ENCODE measurements around the gene CCDC142.

CCDC142 gene

DNA sequence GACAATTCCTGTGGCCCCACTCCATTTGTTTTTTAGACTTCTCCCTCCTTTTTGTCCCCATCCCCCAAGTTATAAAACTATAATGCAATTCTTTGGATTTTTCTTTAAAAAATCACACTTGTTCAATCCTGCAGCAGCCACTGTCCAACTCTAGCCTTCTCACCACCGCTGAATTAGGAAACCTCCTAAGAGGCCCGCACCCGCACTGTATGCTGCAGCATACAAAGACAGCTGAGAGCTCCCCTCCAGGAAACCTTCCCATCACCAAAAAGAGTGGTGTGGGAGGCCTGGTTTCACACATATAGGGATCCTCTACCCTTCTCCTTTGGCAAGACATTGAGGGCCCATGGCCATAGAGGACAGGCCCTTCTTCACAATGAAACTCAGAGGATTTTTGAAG, 21.8 kb upstream of the CCDC142 start:
- FAIRE-seq, result no peak
- no peak for DNase-seq (ENCODE audit: insufficient read length, low spot score)
- TF ChIP-seq, protein P1, sequence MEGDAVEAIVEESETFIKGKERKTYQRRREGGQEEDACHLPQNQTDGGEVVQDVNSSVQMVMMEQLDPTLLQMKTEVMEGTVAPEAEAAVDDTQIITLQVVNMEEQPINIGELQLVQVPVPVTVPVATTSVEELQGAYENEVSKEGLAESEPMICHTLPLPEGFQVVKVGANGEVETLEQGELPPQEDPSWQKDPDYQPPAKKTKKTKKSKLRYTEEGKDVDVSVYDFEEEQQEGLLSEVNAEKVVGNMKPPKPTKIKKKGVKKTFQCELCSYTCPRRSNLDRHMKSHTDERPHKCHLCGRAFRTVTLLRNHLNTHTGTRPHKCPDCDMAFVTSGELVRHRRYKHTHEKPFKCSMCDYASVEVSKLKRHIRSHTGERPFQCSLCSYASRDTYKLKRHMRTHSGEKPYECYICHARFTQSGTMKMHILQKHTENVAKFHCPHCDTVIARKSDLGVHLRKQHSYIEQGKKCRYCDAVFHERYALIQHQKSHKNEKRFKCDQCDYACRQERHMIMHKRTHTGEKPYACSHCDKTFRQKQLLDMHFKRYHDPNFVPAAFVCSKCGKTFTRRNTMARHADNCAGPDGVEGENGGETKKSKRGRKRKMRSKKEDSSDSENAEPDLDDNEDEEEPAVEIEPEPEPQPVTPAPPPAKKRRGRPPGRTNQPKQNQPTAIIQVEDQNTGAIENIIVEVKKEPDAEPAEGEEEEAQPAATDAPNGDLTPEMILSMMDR (IDR thresholded peaks at IDR 0.05; ENCODE audit: insufficient read depth, missing control alignments), result no peak

DNA sequence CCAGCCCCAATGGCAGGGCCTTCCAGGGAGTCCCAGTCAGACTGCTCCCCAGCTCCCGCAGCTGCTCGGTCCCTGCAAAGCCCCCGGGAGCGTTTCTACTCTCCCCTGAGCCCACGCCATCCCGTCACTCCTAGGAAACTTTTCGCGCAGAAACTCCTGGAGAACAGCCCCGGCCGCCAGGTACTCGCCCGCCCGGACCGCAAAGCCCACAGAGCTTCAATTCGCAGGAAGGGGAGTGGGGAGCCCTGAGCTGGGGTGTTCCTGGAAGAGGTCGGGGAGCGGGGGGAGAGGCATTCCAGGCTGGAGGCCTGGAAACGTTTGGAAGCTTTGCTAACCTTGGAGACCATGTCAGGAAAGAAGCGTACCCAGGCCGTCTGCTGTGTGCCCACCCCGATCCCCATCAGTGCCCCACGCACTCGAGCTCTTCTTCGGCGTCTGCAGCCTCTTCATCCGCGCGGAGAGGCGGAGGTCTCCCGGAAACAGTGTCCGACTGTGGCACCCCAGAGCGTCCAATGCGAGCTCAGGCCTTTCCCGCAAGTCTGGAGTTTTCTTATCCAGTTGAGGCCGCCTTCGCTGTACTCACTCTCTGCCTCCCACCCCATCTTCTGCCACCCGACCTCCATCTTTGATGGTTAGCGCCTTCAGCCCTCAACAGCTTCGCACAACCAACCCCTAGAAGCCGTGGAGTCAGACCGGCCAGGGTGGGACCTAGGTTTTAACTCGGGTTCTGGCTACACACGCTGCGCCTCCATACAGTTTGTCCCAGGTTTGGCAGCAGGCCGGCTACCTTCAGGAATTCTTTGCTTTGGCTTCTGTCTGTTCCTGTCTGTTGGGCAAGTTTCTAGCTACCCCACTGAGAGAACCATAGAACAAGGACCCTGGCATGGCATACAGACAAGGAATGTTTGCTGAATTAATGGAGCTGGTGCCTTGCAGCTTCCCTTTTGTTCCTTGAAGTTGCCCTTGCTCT, 21.0 kb upstream of the CCDC142 start:
- TF ChIP-seq, protein P1 (IDR thresholded peaks at IDR 0.05; ENCODE audit: insufficient read depth, missing control alignments), result no peak
- no peak for DNase-seq (ENCODE audit: insufficient read length, low spot score)
- no peak for FAIRE-seq

DNA sequence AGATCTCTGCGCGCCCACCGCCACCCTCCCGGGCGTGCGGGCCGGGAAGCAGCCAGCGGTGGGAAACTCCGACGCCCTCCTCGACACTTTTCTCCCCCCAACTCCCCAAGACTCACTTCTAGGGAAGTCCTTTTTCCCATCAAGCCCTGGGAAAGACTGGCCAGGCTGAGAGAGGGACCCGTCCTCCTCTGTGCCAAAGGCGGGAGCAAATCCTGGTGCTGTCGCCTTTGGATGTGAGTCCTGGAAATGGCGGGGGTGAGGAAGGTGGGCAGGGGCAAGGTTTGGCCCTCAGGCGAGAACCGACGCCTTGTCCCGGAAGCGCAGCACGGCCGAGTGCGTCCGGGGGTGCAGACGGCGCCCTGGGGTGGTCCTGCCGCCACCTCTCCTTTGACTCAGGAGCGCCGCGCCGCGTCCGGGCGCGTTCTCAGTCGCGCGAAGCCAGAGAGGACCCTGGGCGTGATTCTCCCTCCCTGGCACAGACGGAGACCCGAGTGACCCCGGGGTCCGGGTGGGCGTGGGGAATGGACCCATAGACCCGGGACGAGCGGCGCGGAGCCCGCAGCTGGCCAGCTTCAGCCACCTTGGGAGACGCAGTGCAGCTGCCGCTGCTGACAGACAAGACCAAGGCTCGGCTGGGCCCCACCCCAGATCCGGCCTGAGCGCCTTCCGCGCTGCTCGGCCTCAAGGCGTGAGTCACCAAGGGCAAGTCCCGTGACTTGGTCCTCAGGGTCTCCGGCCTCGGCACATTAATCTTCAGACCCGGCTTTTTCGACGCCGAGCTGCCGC, 20.1 kb upstream of the CCDC142 start:
- TF ChIP-seq, protein P1 (IDR thresholded peaks at IDR 0.05; ENCODE audit: insufficient read depth, missing control alignments), result peak; percentile 37
- no peak for DNase-seq (ENCODE audit: insufficient read length, low spot score)
- no peak for FAIRE-seq

DNA sequence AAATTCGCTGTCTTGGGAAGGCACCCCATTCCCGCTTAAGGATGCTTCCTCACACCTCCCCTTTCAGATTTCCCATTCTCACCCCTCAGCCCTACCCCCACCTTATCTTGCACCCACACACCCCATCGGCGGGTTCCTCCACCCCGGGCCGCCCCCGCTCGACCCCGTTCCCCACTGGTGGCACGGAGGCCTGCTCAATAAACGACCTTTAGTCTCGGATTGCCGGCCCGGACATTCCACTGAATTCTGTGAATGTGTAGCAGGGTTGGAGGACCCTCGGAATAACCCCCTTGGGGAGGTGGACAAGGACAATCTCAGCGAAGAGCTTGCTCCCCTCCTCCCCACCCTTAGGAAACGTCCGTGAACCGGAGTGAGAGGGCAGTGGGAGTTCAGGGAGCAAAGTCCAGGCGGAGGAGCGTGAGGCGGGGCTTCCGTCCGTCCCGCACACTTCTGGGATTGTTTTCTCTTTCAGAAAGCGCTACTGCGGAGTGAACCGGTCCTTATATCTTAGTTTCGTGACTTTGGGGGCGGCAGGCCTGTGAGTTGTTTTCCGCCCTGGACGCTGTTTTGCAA, 19.4 kb upstream of the CCDC142 start:
- FAIRE-seq (no peak), DNase-seq (ENCODE audit: insufficient read length, low spot score) (no peak)
- TF ChIP-seq, protein P1 (IDR thresholded peaks at IDR 0.05; ENCODE audit: insufficient read depth, missing control alignments), result no peak

DNA sequence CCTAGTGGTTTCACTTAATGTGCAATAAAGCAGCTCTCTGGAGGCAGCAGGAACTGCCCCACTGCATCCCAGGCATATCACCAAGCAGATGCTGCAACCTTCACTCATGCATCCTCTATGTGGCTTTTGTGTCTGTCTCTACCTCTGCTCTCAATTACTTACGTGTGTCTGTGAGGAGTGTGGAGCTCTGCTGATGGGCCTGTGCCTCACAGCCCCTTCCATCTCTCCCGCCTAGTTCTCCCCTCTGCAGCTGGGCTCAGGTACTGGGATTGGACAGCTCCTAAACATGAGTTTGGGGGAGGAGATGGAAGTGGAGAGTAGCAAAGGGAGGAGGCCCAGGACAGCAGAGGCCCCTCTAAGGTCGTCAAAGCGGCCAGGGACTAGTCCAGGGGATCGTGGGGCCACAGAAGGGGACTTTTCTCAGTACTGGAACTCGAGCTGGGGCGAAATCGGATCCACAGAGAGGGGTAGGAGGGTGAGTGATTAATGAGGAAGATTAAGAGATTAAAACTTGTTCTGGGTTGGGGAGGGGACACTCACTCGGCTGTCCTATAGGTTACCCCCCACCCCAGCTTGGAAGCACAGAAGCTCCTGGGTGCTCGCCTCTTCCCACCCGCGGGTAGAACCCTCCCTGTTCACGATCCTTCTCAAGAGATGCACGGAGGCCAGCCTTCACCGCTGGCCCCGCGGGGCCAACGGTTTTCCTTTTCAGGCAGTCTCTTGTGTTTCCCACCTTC, 18.7 kb upstream of the CCDC142 start:
- FAIRE-seq (no peak), DNase-seq (ENCODE audit: insufficient read length, low spot score) (peak; percentile 67)
- TF ChIP-seq, protein P1 (IDR thresholded peaks at IDR 0.05; ENCODE audit: insufficient read depth, missing control alignments), result no peak

DNA sequence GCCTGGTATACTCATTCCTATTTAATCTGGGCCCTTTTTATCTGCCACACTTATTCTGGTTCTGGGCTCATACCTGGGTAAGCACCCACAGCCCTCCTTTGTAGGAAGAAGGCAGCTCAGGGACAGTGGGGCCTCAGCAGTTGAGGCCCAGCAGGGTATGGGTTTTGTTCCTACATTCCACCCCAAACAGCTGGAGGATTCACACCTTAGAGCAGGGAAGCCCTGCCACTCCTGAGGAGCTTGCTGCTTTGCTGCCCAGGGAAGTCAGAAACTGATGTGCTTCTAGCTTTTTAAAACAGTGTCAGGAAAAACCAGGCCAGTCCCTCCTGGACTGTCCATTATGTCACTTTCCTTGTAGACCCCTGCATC, 17.8 kb upstream of the CCDC142 start:
- no peak for DNase-seq (ENCODE audit: insufficient read length, low spot score)
- TF ChIP-seq, protein P1 (IDR thresholded peaks at IDR 0.05; ENCODE audit: insufficient read depth, missing control alignments), result no peak
- FAIRE-seq, result no peak
